ENCODE results near the gene WBP1L.

The WBP1L gene

DNA sequence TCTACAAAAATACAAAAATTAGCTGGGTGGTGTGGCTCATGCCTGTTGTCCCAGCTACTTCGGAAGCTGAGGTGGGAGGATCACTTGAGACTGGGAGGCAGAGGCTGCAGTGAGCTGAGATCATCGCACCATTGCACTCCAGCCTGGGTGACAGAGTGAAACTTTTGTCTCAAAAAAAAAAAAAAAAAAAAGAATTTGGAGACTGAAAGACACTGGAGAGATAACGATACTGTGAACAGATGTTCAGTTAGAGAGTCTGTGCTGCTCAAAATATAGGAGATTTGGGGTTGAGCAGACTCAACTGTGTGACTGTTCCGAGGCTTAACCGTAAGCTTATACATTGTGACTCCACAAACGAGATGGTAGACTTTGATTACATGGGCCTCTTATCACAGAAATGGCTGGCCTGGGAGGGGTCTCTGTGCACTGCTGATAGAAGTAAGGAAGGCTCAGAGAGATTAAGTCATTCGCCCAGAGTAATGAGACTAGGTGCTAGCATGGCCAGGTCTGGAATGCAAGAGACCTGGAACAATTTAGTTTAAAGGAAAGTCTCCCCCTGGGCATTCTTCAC, 19.4 kb downstream of the WBP1L start:
- POLR2A ChIA-PET = interaction anchor here (0.6 to 0.7 kb wide), 3 partner anchors 15 to 792 kb away, joined by 4 to 6 read pairs (median 5); no protein-coding TSS in a partner anchor
- Histone ChIP-seq H3K36me3 (ENCODE audit: control insufficient read depth in 2 of 2, insufficient read depth in 1 of 2, low read length in 2 of 2) (no peaks in the 10 kb centered on the region), H3K27ac (ENCODE audit: extremely low read depth, low read depth, low read length) (no peak overlapping the region), H3K4me1 (ENCODE audit: control insufficient read depth, insufficient read depth, low read length) (peaks cover 16% of the 10 kb centered on the region), H3K4me3 (ENCODE audit: low read depth, low read length) (no peak overlapping the region), H3K9me3 (ENCODE audit: control insufficient read depth, insufficient read depth, low read depth, low read length) (no peaks in the 10 kb centered on the region)
- CTCF ChIA-PET = interaction anchor here (0.7 to 6.2 kb wide), 2 partner anchors 10 to 1331 kb away, joined by 3 to 47 read pairs; no protein-coding TSS in a partner anchor
- peak; percentile 90 for TF ChIP-seq OSR2 (tag by site-specific recombination; IDR thresholded peaks at IDR 0.05)
- no peak for TF ChIP-seq ZSCAN23 (tag by site-specific recombination; IDR thresholded peaks at IDR 0.05)
- peak; percentile 86 for TF ChIP-seq ZNF394 (tag by site-specific recombination; IDR thresholded peaks at IDR 0.05; ENCODE audit: borderline replicate concordance)
- no peak for TF ChIP-seq ZNF433 (tag by site-specific recombination; IDR thresholded peaks at IDR 0.05; ENCODE audit: low read depth)
- TF ChIP-seq, protein P1, sequence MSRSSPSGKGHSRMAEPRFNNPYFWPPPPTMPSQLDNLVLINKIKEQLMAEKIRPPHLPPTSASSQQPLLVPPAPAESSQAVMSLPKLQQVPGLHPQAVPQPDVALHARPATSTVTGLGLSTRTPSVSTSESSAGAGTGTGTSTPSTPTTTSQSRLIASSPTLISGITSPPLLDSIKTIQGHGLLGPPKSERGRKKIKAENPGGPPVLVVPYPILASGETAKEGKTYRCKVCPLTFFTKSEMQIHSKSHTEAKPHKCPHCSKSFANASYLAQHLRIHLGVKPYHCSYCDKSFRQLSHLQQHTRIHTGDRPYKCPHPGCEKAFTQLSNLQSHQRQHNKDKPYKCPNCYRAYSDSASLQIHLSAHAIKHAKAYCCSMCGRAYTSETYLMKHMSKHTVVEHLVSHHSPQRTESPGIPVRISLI (tag by site-specific recombination; IDR thresholded peaks at IDR 0.05) = 0 out of 2 replicates have a peak, but pooled peaks have one; percentile 28

DNA sequence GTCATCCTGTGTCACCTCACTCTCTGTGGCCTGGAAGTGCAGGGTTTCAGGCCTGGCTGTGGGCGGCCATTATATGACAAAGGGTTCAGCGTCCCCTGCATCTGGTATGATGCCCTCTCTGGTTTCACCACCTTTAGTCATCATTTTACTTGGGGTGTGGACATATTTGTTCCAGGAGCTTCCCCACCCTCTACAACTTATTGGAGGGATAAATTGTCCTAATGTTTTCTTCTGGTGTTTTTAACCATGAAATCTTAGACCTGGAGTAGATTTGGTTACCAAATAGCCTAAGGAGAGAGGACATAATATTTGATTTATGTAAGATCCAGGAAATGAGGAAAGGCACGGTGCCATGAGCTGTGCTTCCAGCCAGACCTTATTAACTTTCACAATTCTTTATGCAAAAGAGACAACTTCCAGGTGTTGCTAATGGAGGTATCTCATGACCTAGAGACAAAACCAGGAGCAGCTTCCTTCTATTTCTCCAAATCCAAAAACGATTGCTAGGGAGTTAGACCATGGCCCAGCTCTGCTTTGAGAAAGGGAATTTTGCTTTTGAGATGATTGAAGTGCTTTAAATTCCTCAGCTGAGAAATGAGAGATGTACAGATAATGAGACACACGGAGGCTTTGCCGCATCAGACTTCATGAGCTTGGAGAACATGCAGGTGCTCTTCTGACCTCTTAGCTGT, 20.9 kb downstream of the WBP1L start:
- no peaks in the 10 kb centered on the region for H3K9me3 ChIP-seq (ENCODE audit: control insufficient read depth, insufficient read depth, low read depth, low read length)
- H3K4me3 ChIP-seq (ENCODE audit: low read depth, low read length) = no peak overlapping the region
- H3K4me1 ChIP-seq (ENCODE audit: control insufficient read depth, insufficient read depth, low read length) = peaks cover 21% of the 10 kb centered on the region
- H3K36me3 ChIP-seq (ENCODE audit: control insufficient read depth in 2 of 2, insufficient read depth in 1 of 2, low read length in 2 of 2) = no peaks in the 10 kb centered on the region
- POLR2A ChIA-PET = interaction anchor here (0.5 to 0.6 kb wide), 2 partner anchors 44 to 519 kb away, joined by 4 read pairs; no protein-coding TSS in a partner anchor
- CTCF ChIA-PET = interaction anchor here (0.5 to 6.2 kb wide), 3 partner anchors 12 to 158 kb away, joined by 3 to 47 read pairs (median 4); no protein-coding TSS in a partner anchor
- no peak overlapping the region for H3K27ac ChIP-seq (ENCODE audit: extremely low read depth, low read depth, low read length)
- no peak for TF ChIP-seq ZNF341 (tag by site-specific recombination; IDR thresholded peaks at IDR 0.05; ENCODE audit: low read depth)

DNA sequence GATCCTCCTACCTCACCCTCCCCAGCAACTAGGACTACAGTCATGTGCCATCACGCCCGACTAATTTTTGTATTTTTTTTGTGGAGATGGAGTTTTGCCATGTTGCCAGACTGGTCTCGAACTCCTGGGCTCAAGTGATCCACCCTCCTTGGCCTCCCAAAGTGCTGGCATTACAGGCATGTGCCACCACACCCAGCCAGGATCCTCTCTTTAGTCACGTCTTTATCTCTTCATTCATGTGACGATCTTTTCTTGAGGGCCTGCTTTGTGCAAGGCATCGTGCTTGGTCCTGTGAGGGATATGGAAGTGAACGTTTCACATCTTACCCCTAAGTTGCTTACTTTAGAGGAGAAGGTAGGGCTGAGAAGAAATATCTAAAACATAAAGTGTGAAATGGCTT, 21.6 kb downstream of the WBP1L start:
- ChIA-PET CTCF (interaction anchor here (0.5 to 6.2 kb wide), 4 partner anchors 9 to 159 kb away, joined by 3 to 47 read pairs (median 4); no protein-coding TSS in a partner anchor), POLR2A (interaction anchor here (0.6 kb wide), 1 partner anchor 45 kb away, joined by 4 read pairs; no protein-coding TSS in a partner anchor)
- Histone ChIP-seq H3K27ac (ENCODE audit: extremely low read depth, low read depth, low read length) (no peak overlapping the region), H3K4me1 (ENCODE audit: control insufficient read depth, insufficient read depth, low read length) (peaks cover 27% of the 10 kb centered on the region), H3K9me3 (ENCODE audit: control insufficient read depth, insufficient read depth, low read depth, low read length) (no peaks in the 10 kb centered on the region), H3K36me3 (ENCODE audit: control insufficient read depth in 2 of 2, insufficient read depth in 1 of 2, low read length in 2 of 2) (no peaks in the 10 kb centered on the region), H3K4me3 (ENCODE audit: low read depth, low read length) (no peak overlapping the region)
- TF ChIP-seq ZBTB20 (tag by site-specific recombination; IDR thresholded peaks at IDR 0.05) (no peak), ZNF184 (tag by site-specific recombination; IDR thresholded peaks at IDR 0.05) (no peak), YY2 (tag by site-specific recombination; IDR thresholded peaks at IDR 0.05) (no peak), HOXC10 (CRISPR knock-in tag; IDR thresholded peaks at IDR 0.05) (no peak), ZNF776 (tag by site-specific recombination; IDR thresholded peaks at IDR 0.05; ENCODE audit: borderline replicate concordance) (no peak), ZBTB21 (tag by site-specific recombination; IDR thresholded peaks at IDR 0.05) (no peak), ZNF16 (tag by site-specific recombination; IDR thresholded peaks at IDR 0.05; ENCODE audit: low read depth) (no peak), KLF7 (tag by site-specific recombination; IDR thresholded peaks at IDR 0.05; ENCODE audit: borderline replicate concordance) (no peak), ZNF561 (tag by site-specific recombination; IDR thresholded peaks at IDR 0.05; ENCODE audit: borderline replicate concordance) (no peak), ZNF777 (tag by site-specific recombination; IDR thresholded peaks at IDR 0.05; ENCODE audit: borderline replicate concordance) (no peak), ZNF169 (tag by site-specific recombination; IDR thresholded peaks at IDR 0.05) (no peak), FEZF1 (tag by site-specific recombination; IDR thresholded peaks at IDR 0.05) (no peak), ZBTB48 (tag by site-specific recombination; IDR thresholded peaks at IDR 0.05) (no peak), ZBTB17 (tag by site-specific recombination; IDR thresholded peaks at IDR 0.05) (no peak)
- TF ChIP-seq, protein P2, sequence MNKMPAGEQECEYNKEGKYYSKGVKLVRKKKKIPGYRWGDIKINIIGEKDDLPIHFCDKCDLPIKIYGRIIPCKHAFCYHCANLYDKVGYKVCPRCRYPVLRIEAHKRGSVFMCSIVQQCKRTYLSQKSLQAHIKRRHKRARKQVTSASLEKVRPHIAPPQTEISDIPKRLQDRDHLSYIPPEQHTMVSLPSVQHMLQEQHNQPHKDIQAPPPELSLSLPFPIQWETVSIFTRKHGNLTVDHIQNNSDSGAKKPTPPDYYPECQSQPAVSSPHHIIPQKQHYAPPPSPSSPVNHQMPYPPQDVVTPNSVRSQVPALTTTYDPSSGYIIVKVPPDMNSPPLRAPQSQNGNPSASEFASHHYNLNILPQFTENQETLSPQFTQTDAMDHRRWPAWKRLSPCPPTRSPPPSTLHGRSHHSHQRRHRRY (tag by site-specific recombination; IDR thresholded peaks at IDR 0.05) = no peak
- TF ChIP-seq, protein P3, sequence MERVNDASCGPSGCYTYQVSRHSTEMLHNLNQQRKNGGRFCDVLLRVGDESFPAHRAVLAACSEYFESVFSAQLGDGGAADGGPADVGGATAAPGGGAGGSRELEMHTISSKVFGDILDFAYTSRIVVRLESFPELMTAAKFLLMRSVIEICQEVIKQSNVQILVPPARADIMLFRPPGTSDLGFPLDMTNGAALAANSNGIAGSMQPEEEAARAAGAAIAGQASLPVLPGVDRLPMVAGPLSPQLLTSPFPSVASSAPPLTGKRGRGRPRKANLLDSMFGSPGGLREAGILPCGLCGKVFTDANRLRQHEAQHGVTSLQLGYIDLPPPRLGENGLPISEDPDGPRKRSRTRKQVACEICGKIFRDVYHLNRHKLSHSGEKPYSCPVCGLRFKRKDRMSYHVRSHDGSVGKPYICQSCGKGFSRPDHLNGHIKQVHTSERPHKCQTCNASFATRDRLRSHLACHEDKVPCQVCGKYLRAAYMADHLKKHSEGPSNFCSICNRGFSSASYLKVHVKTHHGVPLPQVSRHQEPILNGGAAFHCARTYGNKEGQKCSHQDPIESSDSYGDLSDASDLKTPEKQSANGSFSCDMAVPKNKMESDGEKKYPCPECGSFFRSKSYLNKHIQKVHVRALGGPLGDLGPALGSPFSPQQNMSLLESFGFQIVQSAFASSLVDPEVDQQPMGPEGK (tag by site-specific recombination; IDR thresholded peaks at IDR 0.05) = no peak
- TF ChIP-seq, protein P4, sequence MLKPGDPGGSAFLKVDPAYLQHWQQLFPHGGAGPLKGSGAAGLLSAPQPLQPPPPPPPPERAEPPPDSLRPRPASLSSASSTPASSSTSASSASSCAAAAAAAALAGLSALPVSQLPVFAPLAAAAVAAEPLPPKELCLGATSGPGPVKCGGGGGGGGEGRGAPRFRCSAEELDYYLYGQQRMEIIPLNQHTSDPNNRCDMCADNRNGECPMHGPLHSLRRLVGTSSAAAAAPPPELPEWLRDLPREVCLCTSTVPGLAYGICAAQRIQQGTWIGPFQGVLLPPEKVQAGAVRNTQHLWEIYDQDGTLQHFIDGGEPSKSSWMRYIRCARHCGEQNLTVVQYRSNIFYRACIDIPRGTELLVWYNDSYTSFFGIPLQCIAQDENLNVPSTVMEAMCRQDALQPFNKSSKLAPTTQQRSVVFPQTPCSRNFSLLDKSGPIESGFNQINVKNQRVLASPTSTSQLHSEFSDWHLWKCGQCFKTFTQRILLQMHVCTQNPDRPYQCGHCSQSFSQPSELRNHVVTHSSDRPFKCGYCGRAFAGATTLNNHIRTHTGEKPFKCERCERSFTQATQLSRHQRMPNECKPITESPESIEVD (tag by site-specific recombination; IDR thresholded peaks at IDR 0.05) = no peak
